NCI-H2081 treated with DMSO at 0.1 percent for 48 hours (cell line): ENCODE data around the gene NCOA4.
"Not testable (repeated sequence)": the region's sequence is repeated elsewhere in the genome, so short reads cannot be mapped to it uniquely, and the experiment has no call there.

Experiments used
- DNase-seq: peaks from one replicate; lab custom pipeline; 2025; lab: John Stamatoyannopoulos, UW

Gene NCOA4

GRCh38 chr10:46019569-46020343, 10.7 kb downstream of the NCOA4 start:
- DNase-seq = no peak

- DNase-seq = no peak
Measured at GRCh38 chr10:46019177-46019528, 11.3 kb downstream of the NCOA4 start.

DNA sequence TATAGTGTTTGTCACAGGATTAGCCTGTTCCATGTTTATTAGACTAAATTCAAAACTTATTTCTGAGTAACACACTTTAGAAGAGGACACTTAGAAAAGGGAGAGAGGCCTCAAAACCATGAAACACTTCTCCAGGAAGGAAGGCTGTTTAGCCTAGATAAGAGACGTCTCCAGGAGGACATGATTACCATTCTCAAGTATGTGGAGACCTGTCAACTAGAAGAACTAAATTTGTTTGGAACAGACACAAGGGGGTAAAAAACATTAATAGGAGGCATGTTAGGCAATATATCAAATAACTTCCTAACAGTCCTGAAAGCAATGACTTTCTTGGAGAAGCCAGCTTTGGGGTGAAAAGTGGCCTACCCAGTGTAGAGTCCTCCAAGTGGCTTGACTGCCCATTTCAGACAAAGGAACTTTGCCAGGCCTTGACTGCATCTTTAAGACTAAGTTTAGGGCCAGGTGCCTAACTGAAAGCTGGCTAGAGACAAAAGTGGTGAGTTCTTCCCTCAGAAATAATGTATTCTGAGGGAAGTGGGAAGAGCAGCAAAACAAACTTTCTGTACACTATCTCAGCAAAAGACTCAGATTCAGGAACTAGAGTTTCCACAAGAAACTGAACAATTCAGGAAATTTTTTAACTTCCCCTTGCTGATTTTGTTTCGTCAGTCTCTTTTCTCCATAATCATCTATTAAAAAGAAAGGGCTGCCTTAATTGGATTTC, 11.8 kb downstream of the NCOA4 start:
- no peak for DNase-seq

DNA sequence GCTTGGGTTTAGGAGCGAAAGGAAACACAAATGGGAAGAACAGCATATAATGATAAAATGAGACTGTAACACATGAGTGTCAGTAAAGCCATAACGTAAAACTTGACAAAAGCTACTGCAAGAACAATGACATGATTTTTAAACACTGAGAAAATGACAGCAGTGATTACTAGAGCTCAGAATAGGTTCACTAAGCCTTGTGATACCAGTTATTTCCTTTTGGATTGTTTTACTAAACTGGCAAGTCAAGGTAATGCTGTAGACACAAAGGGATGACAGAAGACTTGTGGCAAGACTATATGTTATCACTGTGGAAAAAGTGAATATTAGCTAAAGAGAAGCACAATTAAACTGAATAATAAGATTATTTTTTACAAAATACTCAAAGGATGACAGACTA, 12.7 kb downstream of the NCOA4 start:
- no peak for DNase-seq

GRCh38 chr10:46016811-46017210, 13.6 kb downstream of the NCOA4 start:
- DNase-seq = no peak

- no peak for DNase-seq
Measured at GRCh38 chr10:46016190-46016589, 14.2 kb downstream of the NCOA4 start.

DNA sequence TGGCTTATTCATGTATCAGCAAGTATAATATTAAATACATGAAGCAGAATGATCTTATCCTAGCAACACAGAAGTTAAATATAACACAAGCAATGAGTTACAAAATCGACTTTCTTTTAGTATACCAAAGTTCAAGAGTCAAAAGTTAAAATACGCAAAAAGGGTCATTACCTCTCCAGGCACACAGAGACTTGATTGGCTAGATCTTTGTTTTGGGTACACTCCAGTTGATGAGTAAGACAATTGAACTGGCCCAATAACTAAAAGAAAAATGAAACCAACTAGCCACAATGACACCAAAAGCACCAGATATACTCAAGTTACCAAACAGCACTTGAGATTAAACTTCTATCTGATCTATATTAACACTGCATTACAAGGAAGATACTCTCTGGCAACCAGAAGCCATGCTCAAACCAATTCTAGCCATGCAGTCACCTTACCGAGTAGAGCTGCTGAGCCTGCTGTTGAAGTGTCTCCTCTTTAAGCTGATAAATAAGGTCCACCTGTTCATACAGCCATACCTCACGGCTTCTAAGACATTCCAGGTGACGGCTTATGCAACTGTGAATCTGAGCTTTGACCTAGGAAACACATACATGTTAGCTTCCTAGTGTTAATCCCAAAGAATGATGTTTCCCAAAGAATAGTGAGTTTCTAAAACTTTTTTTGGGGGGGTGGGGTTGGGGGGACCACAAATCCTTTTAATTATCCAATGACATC, 15.6 kb downstream of the NCOA4 start:
- DNase-seq = no peak

DNA sequence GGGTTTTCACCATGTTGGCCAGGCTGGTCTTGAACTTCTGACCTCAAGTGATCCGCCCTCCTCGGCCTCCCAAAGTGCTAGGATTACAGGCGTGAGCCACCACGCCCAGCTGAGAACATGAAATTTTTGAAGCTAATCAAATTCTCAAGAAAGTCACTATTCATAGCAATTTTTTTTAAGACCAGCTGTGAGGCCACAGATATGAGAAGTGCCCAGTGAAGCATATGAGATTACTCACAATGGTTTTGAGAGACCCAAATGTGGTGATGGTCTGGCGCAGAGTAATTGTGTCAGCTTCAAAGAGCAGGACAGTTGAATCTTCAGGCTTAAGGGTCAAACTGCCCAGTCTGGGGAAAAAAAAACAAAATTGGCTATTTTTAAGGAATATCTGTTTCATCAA, 16.2 kb downstream of the NCOA4 start:
- no peak for DNase-seq

DNA sequence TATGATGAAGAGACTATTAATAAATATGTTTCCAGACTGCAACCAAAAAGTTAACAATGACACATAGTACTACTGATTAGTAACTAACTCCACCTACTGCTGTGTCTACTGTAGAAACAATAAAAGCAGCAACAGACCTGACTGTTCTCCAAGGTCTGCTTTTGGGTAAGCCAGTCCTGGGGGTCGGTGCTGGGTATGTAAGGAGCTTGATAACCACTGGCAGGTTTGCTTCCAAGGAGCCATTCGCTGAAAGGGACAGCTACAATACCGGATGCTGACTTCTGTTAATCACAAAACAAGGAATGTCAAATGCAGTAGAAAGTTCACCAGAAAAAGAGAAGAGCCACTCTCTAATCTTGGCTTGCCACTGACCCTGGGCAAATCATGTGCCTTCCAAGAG, 17.7 kb downstream of the NCOA4 start:
- no peak for DNase-seq

DNA sequence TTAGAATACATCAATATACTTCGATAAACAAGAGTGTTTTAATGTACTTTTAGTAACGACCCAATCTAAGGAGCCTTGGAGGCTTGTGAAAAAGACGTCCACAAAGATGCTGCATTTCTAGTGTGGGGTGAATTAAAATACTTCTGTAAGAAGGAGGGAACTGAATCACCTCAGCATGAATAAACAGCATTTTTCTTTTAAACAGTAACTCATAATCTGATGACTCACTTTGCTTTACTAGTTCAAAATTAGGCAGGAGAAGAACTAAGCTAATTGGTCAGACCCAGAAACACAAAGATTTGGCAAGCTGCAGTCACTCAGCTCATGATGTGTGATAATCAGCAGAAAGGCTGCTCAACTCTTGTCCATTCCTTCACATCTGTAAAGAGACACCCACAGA, 24.2 kb downstream of the NCOA4 start:
- DNase-seq = no peak

DNA sequence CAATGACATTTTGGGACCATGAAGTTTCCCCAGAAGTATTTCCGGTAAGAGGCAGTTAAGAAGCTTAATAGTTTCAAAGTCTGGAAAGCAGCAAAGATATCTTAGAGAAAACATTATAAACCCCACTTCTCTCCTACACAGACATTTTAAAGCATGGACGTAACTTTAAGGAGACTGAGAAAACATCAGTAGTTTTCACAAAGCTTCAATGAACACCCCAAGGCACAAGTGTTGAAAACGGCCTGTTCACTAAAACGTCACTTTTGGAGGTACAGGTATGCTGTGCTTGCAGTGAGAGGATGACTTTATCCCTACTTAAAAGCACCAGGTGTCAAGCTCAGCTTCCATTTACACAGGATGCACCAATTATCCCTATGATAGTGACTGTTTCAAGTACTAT, 25.0 kb downstream of the NCOA4 start:
- no peak for DNase-seq

- DNase-seq = no peak
Measured at GRCh38 chr10:46004963-46005362, 25.5 kb downstream of the NCOA4 start.

DNA sequence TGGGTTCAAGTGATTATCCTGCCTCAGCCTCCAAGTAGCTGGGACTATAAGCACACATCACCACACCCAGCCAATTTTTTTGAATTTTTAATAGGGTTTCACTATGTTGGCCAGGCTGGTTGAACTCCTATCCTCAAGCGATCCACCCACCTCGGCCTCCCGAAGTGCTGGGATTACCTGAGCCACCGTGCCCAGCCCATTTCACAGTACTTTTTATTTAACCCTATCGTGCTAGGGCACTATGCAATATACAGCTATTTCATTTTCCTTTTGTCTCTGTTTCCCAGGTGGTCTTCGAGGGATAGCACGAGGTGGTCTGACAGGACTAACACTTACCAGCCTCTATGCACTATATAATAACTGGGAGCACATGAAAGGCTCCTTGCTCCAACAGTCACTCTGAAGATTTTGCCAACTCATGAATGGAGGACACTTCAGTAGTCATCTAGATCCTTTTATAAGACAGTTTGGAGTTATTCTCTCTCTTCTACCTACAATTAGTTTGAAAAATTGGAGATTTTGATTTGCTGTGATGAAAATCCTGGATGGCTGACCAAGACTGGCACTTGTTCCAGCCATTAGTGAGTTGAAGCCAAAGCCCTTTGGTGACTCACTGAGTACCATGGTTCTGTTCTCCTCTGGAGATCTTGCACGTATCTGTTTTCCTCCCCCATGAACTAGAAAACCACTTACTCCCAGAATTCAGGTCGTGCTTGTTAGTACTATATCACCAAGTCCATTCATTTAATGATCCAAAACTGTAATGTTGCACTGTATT, 27.3 kb downstream of the NCOA4 start:
- DNase-seq = no peak

GRCh38 chr10:46002189-46002687, 28.2 kb downstream of the NCOA4 start:
- not testable (repeated sequence) for DNase-seq

DNA sequence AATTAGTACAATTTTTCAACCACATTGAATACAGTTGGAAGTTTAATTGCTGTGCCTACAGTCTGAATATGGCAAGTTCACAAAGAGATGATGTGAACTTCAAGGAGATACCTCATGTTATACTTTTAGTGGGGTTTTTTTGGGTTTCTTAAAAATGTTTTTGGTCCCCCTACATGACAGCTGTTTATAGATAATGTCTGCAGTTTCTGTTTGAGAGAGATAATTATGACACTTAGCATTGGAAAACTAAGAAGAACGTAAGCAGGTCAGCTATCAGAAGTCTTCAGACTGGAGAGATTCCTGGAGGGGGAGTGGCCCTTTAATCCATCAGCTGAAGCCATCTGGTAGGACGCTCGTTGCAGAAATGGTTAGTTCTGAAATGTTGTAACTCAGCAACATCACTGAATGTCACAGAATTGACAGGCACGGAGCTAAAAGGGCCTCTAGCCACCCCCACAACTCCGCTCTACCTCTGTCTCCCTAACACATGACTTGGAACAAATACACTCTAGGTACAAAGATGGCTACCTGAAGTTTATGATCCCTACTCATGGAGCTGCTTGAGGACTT, 29.2 kb downstream of the NCOA4 start:
- DNase-seq = no peak

DNA sequence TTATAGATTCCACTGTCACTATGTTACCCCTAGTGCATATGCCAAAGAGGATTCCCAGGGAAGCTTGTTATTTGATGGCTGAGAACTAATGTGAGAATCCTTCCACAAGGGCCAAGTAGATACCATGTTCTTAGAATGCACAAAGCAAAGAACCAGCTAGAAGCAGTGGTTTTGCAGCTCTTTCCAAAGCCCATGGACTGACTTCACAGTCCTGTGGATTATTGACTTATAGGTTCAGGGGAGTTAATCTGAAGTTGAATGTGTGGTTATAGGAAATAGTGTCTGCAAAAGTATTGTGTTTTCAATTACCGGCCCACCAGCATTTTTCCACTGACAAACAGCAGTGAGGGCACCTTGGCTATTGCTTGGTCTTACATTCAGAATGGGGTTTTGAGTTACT, 29.9 kb downstream of the NCOA4 start:
- DNase-seq = no peak

DNA sequence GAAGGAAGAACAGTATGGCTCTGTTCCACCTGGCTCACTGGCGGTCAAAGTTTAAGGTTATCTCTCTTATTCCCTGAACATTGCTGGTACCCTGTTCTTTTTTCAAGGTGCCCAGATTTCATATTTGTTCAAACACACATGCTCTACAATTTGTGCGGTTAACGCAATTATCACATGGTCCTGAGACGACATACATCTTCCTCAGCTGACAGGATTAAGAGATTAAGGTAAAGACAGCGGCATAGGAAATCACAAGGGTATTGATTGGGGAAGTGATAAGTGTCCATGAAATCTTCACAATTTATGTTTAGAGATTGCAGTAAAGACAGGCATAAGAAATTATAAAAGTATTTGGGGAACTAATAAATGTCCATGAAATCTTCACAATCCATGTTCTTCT, 30.5 kb downstream of the NCOA4 start:
- not testable (repeated sequence) for DNase-seq

DNA sequence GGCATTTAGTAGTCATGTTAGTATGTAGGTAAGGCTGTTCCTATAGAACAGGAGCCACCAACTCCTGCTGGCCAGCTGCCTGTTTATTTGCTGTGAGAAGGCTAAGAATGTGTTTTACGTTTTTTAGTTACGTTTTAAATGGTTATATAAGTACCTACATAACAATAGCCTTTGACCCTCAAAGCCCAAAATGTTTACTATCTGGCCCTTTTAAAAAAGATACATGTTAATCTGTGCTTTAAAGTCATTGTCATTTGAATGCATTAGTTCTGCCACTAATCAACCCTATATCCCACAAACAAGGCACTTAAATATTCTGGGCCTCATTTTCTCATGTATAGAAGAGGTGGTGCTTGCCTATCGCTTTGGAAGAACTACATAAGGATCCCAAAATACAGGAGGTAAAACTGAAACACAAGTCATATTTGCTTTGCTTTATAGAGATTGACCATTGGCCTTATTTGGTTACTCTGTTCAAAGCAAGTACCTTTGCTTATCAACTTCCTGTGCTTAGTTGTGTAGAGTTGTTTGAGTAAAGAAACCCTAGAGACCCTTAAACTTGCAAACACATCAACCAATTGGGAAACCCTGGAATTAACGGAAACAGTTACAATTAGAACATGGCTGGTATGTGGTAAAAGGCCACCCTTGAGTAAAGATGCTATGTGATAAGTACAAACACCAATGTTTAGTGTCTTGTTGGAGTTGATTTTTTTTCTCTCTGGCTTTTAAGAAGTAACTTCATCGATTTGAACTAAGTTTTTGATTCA, 32.2 kb downstream of the NCOA4 start:
- DNase-seq = no peak

DNA sequence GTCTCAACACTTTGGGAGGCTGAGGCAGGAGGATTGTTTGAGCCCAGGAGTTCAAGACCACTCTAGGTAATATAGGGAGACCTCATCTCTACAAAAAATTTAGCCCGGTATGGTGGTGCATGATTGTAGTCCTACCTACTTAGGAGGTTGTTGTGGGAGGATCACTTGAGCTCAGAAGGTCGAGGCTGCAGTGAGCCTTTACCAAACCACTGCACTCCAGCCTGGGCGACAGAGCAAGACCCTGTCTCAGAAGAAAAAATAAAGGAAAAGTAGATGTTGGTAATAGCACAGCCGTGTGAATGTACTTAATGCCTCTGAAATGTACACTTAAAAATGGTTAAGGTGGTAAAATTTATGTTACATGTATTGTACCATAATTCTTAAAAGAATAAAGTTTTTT, 32.9 kb downstream of the NCOA4 start:
- DNase-seq = no peak

- not testable (repeated sequence) for DNase-seq
Measured at GRCh38 chr10:45985590-45985989, 44.8 kb downstream of the NCOA4 start.

- DNase-seq = not testable (repeated sequence)
Measured at GRCh38 chr10:45984473-45984872, 46.0 kb downstream of the NCOA4 start.
